GM19099 (cell line): ENCODE results near the gene FICD.

Experiments used
- POLR2A ChIP-seq: IDR thresholded peaks from 3 replicates; pipeline ENCODE4 v1.6.1; 2011; ENCODE audit warnings: low read depth; ENCODE audit not compliant: insufficient read length; ENCODE audit errors: extremely low read depth

FICD gene

GRCh38 chr12:108568338-108569154, 53.5 kb downstream of the FICD start:
- no peak for TF ChIP-seq POLR2A
